GM18858 (cell line): ENCODE data around the gene CDC42BPA.
"Not testable (repeated sequence)": the region's sequence is repeated elsewhere in the genome, so short reads cannot be mapped to it uniquely, and the experiment has no call there.

Experiments used
- ATAC-seq: cut with Tn5 transposase; IDR thresholded peaks from one replicate; pipeline ENCODE4 v1.9.1; 2021; ENCODE audit not compliant: unreplicated experiment

CDC42BPA gene

DNA sequence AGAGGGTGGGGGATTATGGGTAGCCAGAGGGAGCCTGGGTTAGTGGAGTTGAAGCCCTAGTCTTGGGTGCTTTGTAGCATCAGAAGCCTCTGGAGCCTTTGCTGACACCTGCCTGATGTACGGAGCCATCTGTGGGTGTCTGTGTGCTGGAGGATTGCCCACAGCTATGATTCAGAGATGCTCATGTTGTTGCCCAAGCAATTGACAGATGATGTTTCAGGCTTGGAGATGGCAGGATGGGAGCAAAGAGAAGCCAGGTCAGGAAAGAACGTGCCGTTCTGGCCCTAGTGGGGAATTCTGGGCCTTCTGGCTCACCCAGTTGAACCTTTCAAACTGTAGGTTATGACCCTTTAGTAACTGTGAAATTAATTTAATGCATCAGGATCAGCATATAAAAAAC, 350.6 kb downstream of the CDC42BPA start:
- no peak for ATAC-seq

DNA sequence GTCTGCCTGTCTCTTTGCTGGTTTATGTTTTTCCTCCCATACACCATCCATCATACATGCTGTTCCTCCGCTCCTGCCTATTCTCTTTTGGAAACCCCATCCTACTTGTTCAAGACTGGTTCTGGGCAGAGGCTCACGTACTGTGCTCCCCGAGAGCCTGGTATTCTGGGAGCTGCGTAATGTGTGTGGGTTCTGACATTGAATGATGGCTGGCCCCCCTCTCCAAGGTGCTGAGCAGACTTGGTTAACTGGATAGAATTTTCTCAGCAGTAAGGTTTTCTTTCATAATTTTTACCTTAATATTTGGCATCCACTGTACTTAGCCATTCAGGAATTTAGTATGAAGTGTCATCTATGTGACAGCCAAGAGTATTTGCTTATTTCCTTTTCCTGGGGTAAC, 351.6 kb downstream of the CDC42BPA start:
- no peak for ATAC-seq

DNA sequence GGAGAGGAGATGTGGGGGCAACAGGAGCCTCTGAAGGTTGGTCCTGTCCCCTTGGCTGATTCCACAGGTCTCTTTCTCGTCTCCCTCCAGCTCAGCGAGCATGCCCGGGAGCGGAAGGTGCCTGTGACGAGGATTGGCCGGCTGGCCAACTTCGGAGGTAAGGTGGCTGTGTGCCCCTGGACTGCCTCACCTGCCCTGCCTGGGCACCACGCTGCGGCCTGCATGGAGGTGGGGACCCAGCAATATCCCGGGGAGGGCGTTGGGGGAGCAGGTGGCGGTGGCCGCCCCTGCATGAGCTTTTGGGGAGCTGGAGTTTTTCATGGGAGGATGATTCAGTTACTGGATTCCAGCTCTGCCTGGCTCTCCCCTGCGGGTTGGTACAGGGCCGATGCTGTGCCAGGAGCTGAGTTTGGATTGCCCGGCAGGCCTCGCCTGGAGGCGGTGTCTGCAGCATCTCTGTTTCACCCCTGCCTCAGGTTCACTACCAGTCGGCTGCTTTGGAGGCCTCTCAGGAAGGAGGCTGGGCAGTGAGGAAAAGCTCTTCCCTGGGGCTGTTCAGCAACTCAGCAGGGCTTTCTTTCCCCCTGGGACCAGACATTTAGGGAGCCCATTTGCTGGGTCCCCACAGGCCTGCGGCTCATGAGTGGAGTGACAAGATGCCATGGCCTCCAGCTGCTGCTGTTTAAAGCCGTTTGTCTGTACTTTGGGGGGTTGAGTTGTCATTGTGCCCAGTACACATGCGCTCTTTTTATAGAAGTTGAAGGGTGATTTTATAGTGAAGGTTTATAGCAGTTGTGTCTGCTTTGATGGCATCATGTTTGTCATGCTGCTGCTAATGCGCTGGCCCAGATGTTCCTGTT, 352.5 kb downstream of the CDC42BPA start:
- ATAC-seq = no peak

DNA sequence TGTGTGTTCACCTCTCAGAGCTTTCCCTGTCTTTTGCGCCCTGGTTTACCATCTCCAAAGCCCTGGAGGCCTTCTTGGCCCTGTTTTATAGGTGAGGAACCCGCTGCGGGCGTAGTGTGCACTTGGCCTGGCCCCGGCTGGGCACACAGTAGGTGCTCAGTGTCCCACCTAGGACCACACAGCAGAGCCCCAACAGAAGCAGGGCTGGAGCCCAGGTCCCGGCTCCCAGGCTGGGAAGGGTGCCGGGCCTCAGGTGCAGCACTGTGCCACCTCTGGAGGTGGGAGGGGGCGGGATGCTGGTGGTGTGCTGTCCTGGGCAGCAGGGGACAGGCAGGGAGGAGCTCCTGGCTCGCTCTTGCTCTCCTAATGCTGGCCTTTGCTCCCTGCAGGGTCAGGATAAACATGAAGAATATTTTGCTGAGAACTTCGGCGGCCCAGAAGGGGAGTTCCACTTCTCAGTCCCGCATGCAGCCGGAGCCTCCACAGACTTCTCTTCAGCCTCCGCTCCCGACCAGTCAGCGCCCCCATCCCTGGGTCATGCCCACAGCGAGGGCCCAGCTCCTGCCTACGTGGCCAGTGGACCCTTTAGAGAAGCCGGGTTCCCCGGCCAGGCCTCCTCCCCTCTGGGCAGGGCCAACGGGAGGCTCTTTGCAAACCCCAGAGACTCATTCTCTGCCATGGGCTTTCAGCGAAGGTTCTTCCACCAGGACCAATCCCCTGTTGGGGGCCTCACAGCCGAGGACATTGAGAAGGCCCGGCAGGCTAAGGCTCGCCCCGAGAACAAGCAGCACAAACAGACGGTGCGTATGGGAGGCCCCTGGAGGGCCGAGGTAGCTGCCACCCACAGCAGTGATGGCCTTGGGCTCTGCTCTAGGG, 353.4 kb downstream of the CDC42BPA start:
- no peak for ATAC-seq

DNA sequence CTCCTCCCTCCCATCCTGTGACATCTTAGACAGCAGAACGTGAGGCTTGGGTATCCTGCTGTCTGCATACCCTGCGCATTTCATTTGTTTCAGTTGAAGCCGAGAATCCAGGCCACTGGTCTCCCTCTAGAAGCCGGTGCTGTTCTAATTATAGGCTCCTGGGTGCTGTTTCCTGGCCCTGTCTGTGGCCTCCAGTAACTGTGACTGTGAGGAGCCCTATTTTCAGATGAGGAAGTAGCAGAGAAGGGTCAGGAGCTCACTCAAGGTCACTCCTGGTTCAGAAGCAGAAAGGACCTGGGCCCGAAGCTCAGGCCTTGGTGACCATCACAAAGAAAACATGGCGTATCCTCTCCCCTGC, 354.2 kb downstream of the CDC42BPA start:
- ATAC-seq = no peak

- no peak for ATAC-seq
These were observed 355.6 kb downstream of the CDC42BPA start for GRCh38 chr1:226962421-226963391.

- no peak for ATAC-seq
These were observed 357.1 kb downstream of the CDC42BPA start for GRCh38 chr1:226960944-226961765.

- no peak for ATAC-seq
These were observed 358.0 kb downstream of the CDC42BPA start for GRCh38 chr1:226960256-226960655.

- ATAC-seq = no peak
These were observed 360.0 kb downstream of the CDC42BPA start for GRCh38 chr1:226958300-226958699.

GRCh38 chr1:226957714-226958113, 360.6 kb downstream of the CDC42BPA start:
- no peak for ATAC-seq

GRCh38 chr1:226956942-226957713, 361.2 kb downstream of the CDC42BPA start:
- no peak for ATAC-seq

- ATAC-seq = not testable (repeated sequence)
These were observed 362.4 kb downstream of the CDC42BPA start for GRCh38 chr1:226955857-226956256.

DNA sequence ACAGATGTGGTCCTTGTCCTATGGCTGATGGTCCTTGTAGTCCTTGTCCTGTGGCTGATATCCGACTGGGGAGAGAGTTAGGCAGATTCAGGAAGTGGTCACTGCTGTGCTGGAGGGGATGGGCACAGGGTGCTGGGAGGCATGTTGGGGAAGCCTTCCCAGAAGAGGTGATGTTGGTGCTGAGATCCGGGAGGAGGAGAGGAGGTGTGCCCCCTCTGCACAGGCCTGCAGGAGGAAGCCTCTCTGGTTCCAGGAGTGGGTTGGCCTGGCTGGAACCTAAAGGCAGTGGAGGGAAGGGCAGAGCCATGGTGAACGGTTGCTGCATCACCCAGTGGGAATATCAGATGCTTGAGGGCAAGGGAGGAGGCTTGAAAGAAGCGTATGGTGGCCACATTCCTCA, 363.5 kb downstream of the CDC42BPA start:
- ATAC-seq = no peak

DNA sequence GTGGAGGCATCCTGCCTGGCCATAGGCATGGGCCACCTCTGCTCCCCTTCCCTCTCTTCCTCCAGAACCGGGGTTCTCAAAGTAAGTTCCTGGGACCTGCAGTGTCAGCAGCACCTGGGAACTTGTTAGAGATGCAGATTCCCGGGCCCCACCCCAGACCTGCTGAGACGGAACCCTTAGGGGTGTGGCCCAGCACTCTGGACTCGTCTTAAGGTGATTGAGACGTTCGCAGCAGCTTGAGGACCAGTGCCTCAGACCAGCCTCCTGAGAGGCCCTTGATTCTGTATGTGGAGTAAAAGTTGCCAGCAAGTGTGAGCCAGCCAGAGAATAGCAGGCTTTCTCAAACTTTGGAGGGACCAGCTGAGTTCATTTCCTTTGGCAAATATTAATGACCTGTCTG, 364.0 kb downstream of the CDC42BPA start:
- ATAC-seq = no peak

- ATAC-seq = no peak
These were observed 365.0 kb downstream of the CDC42BPA start for GRCh38 chr1:226953175-226953800.

GRCh38 chr1:226952118-226952441, 366.2 kb downstream of the CDC42BPA start:
- ATAC-seq = no peak

- ATAC-seq = no peak
These were observed 366.8 kb downstream of the CDC42BPA start for GRCh38 chr1:226951286-226952117.

DNA sequence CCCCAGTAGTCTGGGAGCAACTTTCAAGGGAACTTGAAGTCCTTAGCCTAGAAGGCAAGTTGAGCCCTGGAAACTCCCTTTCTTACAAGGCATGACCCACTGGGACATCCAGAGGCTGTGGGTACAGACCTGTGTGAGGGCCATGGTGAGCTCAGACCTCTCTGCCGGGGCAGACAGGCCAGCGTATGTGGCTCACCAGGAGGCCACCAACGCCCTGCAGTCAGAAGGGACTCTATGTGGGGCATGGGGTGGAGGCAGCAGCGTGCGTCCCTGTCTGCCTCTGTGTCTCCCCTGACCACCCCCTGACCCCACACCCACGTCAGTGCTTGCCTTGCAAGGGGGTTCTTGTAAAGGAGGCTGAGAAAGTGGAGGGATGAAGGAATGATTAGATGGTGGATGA, 367.4 kb downstream of the CDC42BPA start:
- ATAC-seq = no peak
